HG03565 (cell line): ENCODE data around the gene IGSF21.

Source experiments
- ATAC-seq: cut with Tn5 transposase; IDR thresholded peaks from one replicate; pipeline ENCODE4 v1.9.1; 2021; ENCODE audit warnings: mild to moderate bottlenecking, moderate library complexity; ENCODE audit not compliant: unreplicated experiment

IGSF21 gene

GRCh38 chr1:18093646-18094045 lies 14.0 kb upstream of the IGSF21 start:
- ATAC-seq = no peak

DNA sequence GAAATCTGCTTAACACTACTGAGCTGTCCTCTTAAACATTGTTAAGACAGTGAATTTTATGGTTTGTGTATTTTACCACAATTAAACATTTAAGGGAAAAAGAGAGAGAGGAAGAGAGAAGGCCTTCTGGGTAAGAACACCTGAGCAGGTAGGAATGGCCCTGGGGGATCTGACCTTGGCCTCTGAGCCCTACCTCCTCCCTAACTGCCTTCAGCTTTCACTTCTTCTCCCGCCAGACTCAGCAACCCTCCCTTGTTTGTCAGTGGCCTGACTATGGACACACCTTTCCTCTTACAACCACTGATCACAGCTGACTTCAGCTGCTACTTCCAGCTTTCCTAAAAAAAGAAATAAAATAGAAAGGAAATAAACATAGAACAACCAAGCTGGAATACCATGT lies 13.5 kb upstream of the IGSF21 start:
- ATAC-seq = no peak

DNA sequence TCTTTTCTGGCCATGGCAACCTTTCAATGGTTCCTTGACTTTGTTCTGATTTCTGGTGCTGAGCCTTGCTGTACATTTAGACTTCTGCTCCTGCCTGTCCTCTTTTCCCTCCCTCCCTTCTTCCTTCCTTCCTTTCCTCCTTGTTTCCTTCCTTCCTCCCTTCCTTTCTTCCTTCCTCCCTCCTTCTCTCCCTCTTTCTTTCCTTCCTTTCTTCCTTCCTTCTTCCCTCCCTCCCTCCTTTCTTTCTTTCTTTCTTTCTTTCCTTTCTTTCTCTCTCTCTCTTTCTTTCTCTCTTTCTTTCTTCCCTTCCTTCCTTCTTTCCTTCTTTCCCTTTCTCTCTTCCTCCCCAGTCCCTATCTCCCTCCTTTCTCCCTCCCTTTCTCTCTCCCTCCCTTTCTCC lies 10.4 kb upstream of the IGSF21 start:
- ATAC-seq = no peak

GRCh38 chr1:18099026-18099425 lies 8.6 kb upstream of the IGSF21 start:
- no peak for ATAC-seq

GRCh38 chr1:18100060-18100459 lies 7.5 kb upstream of the IGSF21 start:
- ATAC-seq = no peak

GRCh38 chr1:18100491-18101063 lies 7.0 kb upstream of the IGSF21 start:
- ATAC-seq = no peak

- no peak for ATAC-seq
Measured at GRCh38 chr1:18101508-18101907, 6.1 kb upstream of the IGSF21 start.

GRCh38 chr1:18103788-18104421 lies 3.7 kb upstream of the IGSF21 start:
- ATAC-seq = no peak

- no peak for ATAC-seq
Measured at GRCh38 chr1:18104546-18105100, 3.0 kb upstream of the IGSF21 start.

- ATAC-seq = no peak
Measured at GRCh38 chr1:18105196-18105595, 2.4 kb upstream of the IGSF21 start.

DNA sequence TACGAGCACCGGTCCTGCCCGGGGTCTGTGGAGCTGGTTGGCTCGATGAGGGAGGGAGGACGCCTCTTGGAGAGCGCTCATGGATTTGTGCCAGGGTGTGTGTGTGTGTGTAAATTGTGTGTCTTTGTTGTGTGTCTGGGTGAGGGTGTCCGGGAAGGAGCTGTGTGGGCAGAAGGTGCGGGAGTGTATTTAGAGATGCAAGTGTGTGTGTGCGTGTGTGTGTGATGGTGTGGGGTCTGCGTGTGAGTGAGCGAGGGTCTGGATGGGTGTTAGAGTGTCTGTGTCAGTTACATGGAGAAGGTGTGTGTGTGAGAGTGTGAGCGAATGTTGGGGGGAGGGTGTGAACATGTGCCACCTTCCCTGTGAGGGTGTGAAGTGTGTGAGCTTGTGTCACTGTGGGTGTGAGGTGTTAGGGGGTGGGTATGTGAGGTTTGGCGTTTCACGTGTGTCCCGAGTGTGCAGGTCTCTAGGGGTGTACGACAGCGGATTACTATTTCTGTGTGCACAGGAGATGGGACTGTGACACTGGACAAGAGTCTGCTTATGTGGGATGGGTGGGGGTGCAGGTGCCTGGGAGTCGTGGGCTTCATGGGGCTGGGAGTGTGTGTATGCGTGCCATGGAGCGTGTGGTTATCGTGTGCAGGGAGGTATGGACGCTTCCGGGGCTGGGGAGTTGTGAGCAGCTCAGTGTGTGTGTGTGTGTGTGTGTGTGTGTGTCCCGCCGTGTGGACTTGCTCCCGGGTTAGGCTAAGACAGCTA lies 880 bp downstream of the IGSF21 start:
- ATAC-seq = no peak

DNA sequence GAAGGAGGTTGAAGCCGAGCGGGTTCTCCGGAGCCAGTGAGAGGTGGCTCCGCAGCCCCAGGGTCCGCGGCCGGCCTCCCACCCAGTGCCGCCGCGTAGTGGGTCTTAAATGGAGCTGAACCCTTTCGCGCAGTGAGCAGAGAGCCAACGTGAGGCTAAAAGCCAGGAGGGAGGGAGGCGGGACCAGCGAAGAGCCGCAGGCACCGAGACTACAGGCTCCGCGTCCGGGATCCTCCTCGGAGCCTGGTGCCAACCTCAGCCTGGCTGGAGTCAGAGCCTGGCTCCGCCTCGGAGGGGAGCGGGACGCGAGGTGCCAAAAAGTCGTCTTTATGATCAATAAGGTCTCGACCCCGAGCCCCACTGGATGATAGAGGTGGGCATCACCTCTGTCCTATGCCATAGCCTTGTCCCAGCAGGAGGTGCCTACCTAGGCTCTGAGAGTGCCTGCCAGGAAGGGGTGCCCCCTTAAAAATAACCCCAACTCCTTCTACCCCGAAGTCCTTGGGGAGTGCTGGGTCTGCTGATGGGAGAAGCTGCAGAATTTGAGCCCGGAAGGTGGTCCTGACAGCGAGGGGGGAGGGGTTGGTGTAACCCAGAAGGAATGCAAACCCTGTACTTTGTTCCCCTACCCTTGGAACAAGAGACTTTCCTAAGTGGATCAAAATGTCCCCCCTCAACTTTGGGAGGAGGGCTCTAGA lies 1.6 kb downstream of the IGSF21 start:
- no peak for ATAC-seq

DNA sequence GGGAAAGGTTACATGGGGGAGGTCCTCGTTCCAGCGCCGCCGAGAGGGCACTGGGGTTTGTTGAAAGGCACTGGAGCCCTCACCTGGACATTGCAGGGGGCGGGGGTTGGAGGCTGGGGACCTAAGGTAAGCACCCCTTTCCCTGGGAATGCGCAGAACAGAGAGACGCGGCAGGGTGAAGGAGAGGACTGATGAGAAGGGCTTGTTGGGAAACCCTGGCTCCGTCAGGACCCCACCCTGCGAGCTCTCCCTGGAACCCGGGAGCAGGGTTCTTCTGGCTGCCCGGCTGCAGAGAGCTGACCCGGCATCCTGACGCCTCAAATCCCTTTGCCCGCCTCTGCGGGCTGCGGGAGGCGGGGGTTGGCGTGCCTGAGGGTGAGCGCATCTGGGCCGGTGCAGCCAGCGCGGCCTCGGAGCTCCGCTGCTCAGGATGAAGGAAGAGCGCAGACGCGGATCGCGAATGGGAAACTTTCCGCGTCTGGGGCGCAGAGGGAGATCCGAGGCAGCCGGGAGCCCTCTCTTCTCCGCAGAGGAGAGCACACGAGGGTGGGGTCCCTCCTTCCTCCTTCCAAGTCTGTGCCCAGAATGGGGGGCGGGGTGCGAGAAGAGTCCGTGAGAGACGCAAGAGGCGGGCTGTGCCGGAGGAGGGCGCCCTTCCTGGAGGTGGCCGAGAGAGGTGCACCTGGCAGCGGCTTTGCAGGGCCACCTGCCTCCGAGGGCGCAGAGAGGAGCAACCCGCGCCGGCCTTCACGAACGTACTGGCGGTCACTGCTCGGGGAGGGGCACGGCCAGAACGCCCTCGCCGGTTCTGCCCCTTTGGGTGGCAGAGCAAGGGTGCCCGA lies 2.4 kb downstream of the IGSF21 start:
- no peak for ATAC-seq

- ATAC-seq = no peak
Measured at GRCh38 chr1:18110598-18110939, 3.0 kb downstream of the IGSF21 start.

DNA sequence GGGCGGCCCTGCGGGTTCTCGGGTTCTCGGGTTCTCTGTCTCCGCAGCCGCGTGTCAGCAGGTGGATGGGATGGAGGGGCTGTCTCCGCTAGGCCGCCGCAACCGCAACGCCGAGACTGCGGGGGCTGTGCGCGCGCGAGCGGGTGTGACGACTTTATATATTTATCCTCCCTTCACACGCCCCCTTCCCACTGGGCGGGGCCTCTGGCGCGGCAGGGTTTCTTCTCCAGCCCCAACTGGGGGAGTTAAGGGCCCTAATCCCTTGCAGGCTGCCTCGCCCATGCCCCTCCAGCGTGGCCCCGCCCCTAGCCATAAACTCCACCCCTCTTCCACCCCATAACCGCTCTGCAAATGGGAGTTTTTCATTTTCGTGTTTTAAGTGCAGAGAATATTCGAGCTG lies 3.4 kb downstream of the IGSF21 start:
- ATAC-seq = no peak

DNA sequence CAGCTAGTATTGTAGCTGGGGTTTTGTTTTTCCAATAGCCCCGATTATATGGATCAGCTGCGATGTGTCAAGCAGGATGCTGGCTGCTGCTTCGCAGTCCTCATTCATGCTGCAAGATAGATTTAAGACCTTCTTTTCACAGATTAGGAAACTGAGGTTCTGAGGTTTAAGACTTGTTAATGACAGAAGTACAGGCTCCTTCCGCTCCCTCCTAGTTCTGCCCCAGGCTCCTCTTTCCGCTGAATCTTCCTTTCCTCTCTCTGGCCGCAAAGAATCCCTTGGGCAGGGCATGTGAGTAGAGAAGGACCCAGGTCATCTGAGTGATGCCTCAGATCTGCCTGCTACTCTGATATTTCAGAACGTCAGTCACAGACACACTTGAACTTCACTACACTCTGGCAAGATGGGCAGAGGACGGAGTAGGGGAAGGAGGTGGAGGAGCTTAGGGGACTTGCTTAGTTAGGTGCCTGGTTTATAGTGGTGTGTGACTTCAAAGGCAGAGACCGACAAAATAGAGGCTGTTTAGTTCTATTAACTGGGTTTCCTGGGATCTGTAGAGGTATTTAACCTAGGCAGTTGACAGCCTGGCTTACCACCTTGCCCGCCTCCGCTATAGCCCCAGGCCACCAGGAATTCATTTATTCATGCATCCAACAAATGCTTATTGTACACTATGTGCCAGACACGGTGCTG lies 4.2 kb downstream of the IGSF21 start:
- ATAC-seq = no peak

DNA sequence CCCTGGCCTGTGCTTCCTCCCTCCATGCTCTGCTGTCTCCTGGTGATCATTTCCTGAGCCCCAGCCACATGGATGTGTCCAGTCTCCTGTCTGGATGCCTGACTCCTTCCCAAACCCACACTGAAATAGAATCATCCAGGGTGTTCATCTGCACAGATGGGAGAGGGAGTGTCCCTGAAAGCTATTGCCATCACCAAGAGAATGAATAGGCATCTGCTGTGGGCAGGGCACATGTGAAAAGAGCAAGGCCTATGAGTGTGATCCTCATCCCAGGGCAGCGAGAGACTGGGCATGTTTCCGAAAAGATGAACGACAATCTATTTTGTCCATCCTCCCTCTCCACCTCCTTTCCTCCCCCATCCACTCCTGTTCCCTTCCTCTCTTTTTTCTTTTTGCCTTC lies 5.0 kb downstream of the IGSF21 start:
- ATAC-seq = no peak

DNA sequence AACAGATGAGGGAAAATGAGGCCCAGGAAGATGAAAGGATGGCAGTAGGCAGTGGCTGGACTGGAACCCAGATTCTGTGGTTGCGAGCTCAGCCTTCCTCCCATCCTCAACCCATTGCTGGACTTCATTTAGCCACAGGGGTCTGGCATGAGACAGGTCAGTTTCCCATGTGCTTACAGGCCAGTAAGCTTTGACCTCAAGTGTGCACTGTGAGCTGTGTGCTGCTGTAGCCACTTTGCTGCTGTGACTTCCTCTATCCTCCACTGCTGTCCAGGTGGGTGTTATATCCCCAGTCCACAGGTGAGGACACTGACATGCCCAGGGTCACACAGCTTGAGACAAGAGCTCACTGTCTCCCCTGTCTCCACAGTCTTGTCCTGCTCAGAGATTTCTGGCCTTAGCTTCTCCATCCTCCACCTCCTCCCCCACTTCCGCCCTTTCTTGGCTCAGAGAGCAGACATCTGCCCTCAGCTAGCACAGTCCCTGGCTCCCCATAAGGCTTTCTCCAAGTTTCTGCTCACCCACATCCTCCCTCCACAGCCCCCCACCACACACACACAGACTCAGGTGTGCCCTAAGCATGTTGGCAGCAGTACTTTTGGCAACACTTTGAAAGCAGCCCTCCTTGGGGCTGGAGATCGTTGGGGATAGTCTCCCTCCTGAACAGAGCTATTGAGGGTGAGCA lies 7.3 kb downstream of the IGSF21 start:
- no peak for ATAC-seq

GRCh38 chr1:18116777-18117176 lies 9.2 kb downstream of the IGSF21 start:
- ATAC-seq = no peak

DNA sequence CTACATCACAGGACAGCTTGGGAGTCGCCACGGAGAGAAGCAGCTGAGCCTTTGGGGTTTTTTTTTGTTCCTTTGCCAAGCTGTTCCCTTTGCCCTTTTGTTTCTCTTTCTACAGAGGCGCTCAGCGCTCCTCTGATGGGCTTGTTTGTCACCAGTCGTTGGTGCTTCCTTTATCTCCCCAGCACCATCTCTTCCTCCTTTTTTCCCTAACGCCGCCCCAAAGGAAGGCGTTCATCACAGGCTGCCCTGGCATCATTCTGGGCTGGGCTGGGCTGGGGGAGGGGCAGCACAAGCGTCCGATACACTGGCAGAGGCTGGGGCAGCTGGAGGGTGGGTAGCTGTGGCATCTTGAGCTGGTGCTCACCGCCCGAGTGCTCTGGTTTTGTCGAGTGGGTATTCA lies 10.5 kb downstream of the IGSF21 start:
- ATAC-seq = no peak
